GM12872 (cell line): Measurements from ENCODE around the gene SMIM13.

Source experiments
- TF ChIP-seq, protein P1 (sequence below): IDR thresholded peaks from 3 replicates; pipeline ENCODE4 v1.5.1; 2011; ENCODE audit warnings: low read depth, mild to moderate bottlenecking, low read length, moderate library complexity; ENCODE audit not compliant: insufficient read depth

SMIM13 gene

DNA sequence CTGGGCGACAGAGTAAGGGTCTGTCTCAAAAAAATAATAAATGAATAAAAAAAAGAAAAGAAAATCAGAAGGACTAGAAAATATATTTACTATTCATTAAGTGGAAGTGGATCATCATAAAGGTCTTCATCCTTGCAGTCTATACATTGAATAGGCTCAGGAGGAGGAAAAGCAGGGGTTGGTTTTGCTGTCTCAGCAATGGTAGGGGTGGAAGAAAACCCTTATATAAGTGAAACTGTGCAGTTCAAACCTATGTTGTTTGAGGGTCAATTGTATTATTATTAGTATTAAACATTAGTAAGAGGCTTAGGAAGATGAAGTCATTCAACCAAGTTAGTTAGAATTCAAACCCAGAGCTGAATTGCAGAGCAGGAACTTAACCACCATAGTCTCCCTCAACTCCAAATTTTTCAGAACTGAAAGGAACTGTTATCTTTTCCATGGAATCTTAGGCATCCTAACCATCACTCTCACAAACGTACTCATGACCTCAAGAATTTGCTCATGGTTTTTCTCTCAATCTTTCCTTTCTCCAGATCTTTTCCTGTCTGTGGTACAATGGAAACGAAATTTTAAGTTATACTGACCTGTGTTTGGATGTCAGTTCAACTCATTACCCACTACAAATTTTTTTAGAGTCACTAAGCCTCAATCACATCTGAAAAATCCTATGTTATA is 7.7 kb upstream of the SMIM13 start:
- TF ChIP-seq, protein P1, sequence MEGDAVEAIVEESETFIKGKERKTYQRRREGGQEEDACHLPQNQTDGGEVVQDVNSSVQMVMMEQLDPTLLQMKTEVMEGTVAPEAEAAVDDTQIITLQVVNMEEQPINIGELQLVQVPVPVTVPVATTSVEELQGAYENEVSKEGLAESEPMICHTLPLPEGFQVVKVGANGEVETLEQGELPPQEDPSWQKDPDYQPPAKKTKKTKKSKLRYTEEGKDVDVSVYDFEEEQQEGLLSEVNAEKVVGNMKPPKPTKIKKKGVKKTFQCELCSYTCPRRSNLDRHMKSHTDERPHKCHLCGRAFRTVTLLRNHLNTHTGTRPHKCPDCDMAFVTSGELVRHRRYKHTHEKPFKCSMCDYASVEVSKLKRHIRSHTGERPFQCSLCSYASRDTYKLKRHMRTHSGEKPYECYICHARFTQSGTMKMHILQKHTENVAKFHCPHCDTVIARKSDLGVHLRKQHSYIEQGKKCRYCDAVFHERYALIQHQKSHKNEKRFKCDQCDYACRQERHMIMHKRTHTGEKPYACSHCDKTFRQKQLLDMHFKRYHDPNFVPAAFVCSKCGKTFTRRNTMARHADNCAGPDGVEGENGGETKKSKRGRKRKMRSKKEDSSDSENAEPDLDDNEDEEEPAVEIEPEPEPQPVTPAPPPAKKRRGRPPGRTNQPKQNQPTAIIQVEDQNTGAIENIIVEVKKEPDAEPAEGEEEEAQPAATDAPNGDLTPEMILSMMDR = no peak

DNA sequence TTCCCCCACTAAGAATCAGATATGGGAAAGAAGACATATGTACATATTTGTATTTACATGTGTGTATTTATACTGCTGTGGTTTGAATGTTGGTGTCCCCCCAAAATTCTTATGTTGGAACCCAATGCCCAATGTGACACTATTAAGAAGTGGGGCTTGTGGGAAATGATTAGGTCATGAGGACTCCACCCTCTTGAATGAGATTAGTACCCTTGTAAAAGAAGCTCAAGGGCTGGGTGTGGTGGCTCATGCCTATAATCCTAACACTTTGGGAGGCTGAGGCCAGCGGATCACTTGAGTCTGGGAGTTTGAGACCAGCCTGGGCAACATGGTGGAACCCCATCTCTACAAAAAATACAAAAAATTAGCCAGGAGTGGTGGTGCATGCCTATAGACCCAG is 3.9 kb upstream of the SMIM13 start:
- TF ChIP-seq, protein P1 = no peak

DNA sequence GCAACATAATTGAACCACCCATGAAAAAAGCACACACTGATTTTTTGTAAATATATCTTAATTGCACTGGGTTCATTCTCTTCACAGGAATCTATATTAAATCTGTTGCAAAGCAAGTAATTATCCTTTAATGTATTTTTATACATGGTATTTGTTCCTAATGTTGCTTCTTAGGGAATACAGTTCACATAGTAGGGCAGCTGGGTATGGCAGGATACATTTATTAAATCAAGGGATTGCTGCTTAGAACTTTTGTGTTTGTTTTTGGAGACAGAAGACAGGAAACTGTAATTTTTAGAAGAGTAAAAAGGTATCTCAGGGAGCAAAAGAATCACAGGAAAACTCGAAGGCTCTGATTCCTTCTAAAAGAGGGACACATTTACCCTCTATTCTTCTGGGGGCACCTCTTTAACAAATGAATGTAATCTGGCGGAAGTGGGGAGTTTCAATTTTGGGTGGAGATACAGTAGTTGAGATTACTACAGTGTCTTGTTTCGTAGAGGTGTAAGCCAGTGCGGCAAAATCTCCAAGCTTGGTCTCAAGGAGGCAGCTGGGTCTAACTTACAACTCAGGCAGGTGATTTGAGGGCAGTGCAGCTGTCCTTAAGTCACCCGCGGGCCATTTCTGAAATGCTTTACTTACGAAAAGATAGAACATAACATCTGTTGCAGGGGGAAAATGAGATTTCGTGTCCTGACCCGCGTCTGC is 812 bp upstream of the SMIM13 start:
- TF ChIP-seq, protein P1 = no peak

DNA sequence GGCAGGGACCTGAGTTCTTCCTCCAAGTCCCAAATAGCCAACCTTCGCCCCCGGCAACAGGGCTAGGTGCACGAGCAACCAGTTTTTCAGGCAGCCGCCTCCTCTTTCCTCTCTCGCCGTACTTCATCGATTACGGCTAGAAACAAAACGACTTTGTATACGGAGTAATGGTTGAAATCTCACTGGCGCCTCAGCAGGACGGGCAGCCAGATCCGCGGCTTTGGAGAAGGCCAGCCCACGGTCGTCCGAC is 333 bp upstream of the SMIM13 start:
- TF ChIP-seq, protein P1 = no peak

- TF ChIP-seq, protein P1 = no peak
These were observed 797 bp downstream of the SMIM13 start for GRCh38 chr6:11094411-11094851.

DNA sequence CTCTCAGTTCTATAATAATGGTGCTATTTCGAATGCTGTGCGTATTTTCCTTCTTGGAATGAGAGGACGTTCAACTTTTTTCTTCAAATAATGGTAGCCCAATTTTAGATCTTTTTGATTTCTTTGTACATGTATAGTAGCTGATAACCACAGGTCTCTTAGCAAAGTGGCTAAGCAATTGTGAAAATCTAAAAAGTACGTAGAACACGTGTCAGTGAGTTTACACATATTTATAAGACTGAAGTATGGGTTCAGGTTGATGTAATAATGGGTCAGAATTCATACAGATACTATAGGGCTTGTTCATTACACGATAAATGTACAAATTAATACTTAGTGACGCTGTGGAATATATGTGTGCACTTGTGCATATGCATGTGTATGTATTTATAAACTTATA is 1.3 kb downstream of the SMIM13 start:
- TF ChIP-seq, protein P1 = no peak

GRCh38 chr6:11096109-11096508 is 2.5 kb downstream of the SMIM13 start:
- TF ChIP-seq, protein P1 = no peak
